Epidermal melanocyte (primary cell): Measurements from ENCODE around the gene C11orf42.
A peak's percentile ranks its signal among the peaks of the same experiment; 100 is the strongest.
"Not testable (repeated sequence)": the region's sequence is repeated elsewhere in the genome, so short reads cannot be mapped to it uniquely, and the experiment has no call there.

Experiments
- DNase-seq: peaks from one replicate; pipeline ENCODE4 v3.0.0; 2011; ENCODE audit warnings: low spot score; ENCODE audit not compliant: insufficient read length

The C11orf42 gene

DNA sequence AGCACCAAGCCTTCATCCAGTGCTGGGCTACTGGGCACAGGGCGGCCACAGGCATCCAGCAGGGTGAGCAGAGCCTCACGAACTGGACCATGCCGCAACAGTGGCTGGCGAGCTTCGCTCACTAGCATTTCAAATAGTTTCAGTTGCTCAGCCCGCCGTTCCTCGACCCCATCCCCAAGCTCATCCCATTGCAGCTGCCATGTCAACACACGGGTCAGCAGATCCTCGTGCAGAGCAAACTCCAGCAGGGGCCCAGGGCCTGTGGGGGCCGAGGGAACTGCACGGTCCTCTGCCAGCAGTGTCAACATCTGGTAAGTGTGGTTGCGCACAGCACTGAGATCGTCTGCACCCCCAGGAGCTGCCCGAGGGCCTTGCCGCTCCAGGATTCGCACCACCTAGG lies 18.5 kb downstream of the C11orf42 start:
- DNase-seq: no peak

- DNase-seq: no peak
Observed at GRCh38 chr11:6224421-6224820, 19.1 kb downstream of the C11orf42 start.

DNA sequence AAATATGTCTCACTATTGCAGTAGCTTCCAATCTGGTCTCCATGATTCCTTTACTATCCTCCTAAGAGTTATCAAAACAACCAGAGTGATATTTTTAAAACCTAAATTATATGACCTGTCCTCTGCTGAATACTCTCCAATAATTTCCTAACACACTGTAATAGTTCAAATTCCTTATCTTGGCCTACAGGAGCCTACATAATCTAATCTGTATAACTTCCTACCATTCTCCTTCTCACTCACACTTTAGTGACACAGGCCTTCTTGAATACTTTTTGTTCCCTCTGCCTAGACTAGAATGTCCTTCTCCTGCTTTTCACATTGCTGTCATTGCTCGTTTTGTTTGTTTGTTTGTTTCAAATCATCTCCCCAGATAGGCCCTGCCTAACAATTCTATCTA lies 19.7 kb downstream of the C11orf42 start:
- DNase-seq: no peak

DNA sequence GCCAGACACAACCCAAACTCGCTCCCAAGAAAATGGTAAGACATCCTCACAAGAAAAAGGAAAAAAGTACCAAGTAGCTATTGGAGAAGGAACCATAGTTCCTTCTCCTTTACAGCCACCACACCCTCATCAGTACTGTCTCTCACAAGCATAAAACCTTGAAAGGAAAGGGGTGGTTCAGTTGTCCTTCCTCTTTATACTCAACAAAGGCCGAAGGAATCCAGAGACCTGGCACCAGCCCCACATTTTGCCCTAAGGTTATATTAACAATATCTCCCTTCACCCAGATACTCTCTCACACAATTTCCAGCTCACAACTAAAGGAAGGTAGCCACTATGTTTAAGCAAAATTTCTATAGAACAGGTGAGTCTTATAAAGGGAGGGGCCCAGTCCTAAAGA lies 20.5 kb downstream of the C11orf42 start:
- no peak for DNase-seq

- no peak for DNase-seq
Observed at GRCh38 chr11:6228520-6228919, 23.2 kb downstream of the C11orf42 start.

- DNase-seq: no peak
Observed at GRCh38 chr11:6229911-6230310, 24.6 kb downstream of the C11orf42 start.

DNA sequence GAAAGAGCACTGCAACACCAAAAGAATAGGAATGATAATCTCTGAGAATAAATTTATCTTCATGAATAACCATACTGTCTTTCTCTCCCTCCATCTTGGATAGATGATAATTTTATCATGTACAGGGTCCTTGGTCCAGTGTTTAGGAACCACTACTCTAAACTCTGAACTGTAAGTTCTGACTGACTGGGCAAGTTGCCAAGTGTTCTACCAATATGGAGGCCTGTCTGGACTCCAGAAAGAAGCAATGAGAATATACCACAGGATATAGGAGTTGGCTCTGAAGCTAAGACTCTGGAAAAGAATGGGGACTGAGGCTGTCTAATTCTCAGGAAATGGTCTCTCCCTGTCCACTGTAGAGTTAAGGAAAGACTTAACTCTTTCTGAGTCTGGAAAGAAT lies 27.5 kb downstream of the C11orf42 start:
- DNase-seq: no peak

GRCh38 chr11:6233984-6234386 lies 28.6 kb downstream of the C11orf42 start:
- DNase-seq: no peak

DNA sequence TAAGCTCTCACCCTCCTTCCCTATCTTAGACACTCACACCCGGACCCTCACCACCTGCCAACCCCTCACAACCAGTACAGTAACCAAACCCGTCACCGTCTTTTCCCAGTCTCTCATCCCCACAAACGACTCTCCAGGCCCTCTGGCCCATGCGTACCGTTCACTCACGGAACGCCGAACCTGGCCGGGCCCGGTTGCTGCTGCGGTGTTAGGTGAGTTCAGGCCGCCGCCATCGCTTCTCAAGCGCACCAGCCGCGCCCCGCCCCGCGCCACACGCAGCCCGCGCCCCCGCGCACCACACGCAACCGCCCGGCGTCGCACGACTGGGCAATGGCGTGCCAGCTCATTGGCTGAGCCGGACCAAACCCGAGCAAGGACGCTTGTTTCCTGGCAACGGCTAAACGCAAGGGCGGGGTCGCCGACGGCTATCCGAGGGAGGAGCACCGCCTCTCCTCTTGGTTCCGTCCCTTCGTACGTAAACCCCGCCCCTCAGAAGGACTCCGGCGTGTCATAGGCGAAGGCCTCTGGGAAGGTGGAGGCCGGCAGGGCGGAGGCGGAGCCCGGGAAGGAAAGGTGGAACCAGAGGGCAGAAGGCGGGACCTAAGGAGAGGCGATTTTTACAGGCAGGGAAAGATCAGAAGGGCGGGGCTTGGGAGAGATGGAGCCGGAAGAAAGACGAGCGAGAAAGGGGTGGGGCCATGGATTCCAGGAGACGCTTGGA lies 29.2 kb downstream of the C11orf42 start, which contains the start of gene FHIP1B:
TSS of gene FHIP1B (minus strand) at position 250 of the 721 bp plus-strand sequence. CDS start 10,120 bp downstream, outside the sequence.
- peak; percentile 83 for DNase-seq

DNA sequence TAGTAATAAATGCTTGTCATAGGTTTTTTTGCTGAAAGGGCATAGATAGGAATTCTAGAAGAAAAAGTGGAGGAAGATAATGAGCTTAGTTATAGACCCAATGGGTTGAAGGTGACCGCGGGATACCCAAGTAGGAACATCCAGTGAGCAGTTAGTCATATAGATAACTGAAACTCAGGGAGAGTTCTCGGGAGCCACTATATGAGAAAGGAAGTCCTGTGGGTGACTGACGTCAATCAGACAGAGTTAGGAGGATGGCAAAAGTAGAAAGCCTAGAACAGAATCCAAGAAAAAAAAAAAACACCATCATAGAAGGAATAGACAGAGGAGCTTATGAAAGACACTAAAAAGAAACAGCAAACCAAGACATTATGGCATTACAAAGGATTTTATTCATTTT lies 31.9 kb downstream of the C11orf42 start:
- DNase-seq: no peak

DNA sequence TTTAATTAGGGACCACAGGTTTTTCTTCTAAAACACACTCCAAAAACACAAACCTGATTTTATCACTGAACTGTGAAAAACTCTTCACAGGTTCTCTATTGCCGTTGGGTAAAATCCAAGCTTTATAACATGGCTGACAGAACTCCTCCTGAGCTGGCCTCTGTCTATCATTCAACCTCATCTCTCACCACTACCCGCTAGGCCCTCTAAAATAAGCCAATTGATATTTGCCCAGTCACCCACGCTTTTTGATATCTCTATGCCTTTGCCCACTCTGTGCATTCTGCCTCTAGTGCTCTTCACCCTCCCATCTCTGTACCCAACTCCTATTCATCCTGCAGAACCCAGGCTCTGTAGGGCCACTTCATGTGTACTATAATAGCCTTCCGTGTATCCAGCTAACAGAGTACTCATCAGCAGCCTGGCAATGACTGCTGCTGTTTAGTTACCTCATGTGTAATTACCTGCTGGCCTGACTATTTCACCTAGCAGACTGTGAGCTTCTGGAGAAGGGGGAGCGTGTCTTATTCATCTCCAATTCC lies 32.5 kb downstream of the C11orf42 start:
- DNase-seq: no peak

DNA sequence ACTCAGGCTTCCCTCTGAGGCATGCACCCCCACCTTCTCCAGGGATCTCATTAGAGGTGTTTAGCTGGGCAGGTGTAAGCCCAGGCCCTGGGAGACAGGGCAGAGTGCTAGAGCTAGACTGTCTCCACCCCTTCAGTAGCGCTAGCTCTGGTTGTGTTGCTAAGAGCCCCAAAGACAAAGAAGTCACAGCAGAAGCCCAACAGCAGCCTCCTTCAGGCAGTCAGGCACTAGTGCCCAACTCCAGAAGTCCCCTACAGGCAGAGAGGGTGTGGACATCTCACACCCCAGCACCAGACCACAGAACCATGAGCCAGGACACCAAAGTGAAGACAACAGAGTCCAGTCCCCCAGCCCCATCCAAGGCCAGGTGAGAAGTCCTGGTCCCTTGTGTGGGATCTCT lies 33.5 kb downstream of the C11orf42 start, which contains the start of gene CNGA4:
TSS of gene CNGA4 (plus strand) at position 188 of the 400 bp plus-strand sequence. CDS start at position 306, 118 bp downstream.
- DNase-seq: no peak

DNA sequence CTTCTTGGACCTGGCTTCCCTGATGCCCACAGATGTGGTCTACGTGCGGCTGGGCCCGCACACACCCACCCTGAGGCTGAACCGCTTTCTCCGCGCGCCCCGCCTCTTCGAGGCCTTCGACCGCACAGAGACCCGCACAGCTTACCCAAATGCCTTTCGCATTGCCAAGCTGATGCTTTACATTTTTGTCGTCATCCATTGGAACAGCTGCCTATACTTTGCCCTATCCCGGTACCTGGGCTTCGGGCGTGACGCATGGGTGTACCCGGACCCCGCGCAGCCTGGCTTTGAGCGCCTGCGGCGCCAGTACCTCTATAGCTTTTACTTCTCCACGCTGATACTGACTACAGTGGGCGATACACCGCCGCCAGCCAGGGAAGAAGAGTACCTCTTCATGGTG lies 34.8 kb downstream of the C11orf42 start:
- DNase-seq: no peak

- no peak for DNase-seq
Observed at GRCh38 chr11:6240781-6241180, 35.4 kb downstream of the C11orf42 start.

DNA sequence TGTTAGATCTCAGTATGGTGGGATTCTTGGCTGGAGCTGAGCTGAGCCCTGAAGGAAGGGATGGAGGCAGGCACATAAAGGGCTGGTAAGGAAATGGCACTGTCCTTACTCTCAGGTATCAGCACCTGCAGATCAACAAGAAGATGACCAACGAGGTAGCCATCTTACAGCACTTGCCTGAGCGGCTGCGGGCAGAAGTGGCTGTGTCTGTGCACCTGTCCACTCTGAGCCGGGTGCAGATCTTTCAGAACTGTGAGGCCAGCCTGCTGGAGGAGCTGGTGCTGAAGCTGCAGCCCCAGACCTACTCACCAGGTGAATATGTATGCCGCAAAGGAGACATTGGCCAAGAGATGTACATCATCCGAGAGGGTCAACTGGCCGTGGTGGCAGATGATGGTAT lies 36.0 kb downstream of the C11orf42 start:
- DNase-seq: no peak

GRCh38 chr11:6245536-6245935 lies 40.2 kb downstream of the C11orf42 start:
- no peak for DNase-seq

- no peak for DNase-seq
Observed at GRCh38 chr11:6248248-6248647, 42.9 kb downstream of the C11orf42 start.

- DNase-seq: not testable (repeated sequence)
Observed at GRCh38 chr11:6248897-6249296, 43.5 kb downstream of the C11orf42 start.

DNA sequence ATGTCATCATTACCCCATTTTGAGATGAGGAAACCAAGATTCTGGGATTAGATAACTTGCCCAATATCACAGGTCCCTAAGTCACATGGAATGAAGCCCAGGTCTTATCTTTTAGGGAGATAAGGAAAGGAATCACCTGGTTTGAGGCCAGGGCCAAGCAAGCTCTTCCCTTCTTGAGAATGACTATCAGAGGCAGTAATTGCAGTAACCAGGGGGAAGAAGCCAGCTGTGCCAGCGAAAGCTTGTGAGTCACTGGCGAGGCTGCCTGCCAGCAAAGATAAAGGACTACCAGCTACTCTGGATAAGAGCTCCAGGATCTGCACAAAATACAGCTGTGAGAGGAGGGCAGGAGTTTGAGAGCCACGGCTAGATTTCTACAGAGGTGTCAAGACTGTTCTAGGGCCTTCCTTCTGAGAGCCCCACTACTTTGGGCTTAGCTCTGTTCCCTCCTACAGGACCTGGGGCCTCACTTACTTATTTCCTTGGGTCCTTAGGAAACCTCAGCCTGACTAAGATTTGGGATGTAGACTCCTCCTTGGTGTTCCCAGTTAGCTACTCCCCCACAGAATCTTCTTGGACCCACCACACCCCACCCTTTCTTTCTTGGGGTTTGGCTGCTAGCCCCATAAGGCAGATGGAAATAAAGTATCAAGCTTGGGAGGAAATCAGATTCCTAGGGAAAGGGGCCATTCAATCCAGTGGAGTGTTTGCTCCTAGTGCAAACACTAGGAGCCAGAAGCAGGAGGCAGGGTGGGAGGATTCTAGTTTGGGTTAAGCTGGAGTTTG lies 44.6 kb downstream of the C11orf42 start:
- DNase-seq: no peak

- peak; percentile 76 for DNase-seq
Observed at GRCh38 chr11:6251120-6251733, 45.9 kb downstream of the C11orf42 start.

GRCh38 chr11:6251990-6252473 lies 46.7 kb downstream of the C11orf42 start:
- DNase-seq: no peak

- no peak for DNase-seq
Observed at GRCh38 chr11:6253197-6253596, 47.8 kb downstream of the C11orf42 start.
